ENCODE data around the gene EFCAB14. TPM values are rescaled to one million over a fixed set of nuclear protein-coding genes. Genes with fewer than 3 reads are reported as not detected.
"Not testable (repeated sequence)": the region's sequence is repeated elsewhere in the genome, so short reads cannot be mapped to it uniquely, and the experiment has no call there.

EFCAB14 gene
- total RNA-seq, 6 donors from 2014 or later: 100 to 171 (median 115) TPM

- no peaks in the 10 kb centered on the region for H3K27me3 ChIP-seq
- peaks cover 5 to 57% (median 13%) of the 10 kb centered on the region in 4 donors for H3K36me3 ChIP-seq
- ATAC-seq (ENCODE audit: low FRiP score in 2 of 2) (no peak), DNase-seq (no peak)
- no peak overlapping the region for H3K27ac ChIP-seq
- no peaks in the 10 kb centered on the region for H3K4me1 ChIP-seq
- WGBS, 2 donors: 75 to 91% methylated on average over 2 of the region's 2 CpGs
- no peak for TF ChIP-seq POLR2AphosphoS5 (IDR thresholded peaks at IDR 0.05)
- TF ChIP-seq POLR2A (IDR thresholded peaks at IDR 0.05): no peak
- TF ChIP-seq EP300 (IDR thresholded peaks at IDR 0.05): no peak
- no peak for TF ChIP-seq CTCF (IDR thresholded peaks at IDR 0.05)
- H3K9me3 ChIP-seq: no peaks in the 10 kb centered on the region
- no peak overlapping the region for H3K4me3 ChIP-seq
Observed at GRCh38 chr1:46659307-46659870, 59.5 kb downstream of the EFCAB14 start.

- TF ChIP-seq EP300 (IDR thresholded peaks at IDR 0.05) (no peak), CTCF (IDR thresholded peaks at IDR 0.05) (no peak), POLR2AphosphoS5 (IDR thresholded peaks at IDR 0.05) (no peak), POLR2A (IDR thresholded peaks at IDR 0.05) (no peak)
- Histone ChIP-seq H3K27ac (no peak overlapping the region), H3K4me1 (no peaks in the 10 kb centered on the region), H3K4me3 (no peak overlapping the region), H3K9me3 (no peaks in the 10 kb centered on the region), H3K27me3 (no peaks in the 10 kb centered on the region), H3K36me3 (peaks cover 4 to 57% (median 13%) of the 10 kb centered on the region in 4 donors)
- no peak for ATAC-seq (ENCODE audit: low FRiP score in 2 of 2)
- DNase-seq: no peak
- WGBS, 2 donors: 84 to 91% methylated on average over 1 of the region's 1 CpG
Observed at GRCh38 chr1:46657775-46658174, 61.1 kb downstream of the EFCAB14 start.

GRCh38 chr1:46656643-46657042 is 62.3 kb downstream of the EFCAB14 start:
- no peaks in the 10 kb centered on the region for H3K4me1 ChIP-seq
- TF ChIP-seq EP300 (IDR thresholded peaks at IDR 0.05) (no peak), CTCF (IDR thresholded peaks at IDR 0.05) (no peak), POLR2A (IDR thresholded peaks at IDR 0.05) (no peak), POLR2AphosphoS5 (IDR thresholded peaks at IDR 0.05) (no peak)
- DNase-seq (no peak), ATAC-seq (ENCODE audit: low FRiP score in 2 of 2) (no peak)
- peaks cover 4 to 67% (median 16%) of the 10 kb centered on the region in 4 donors for H3K36me3 ChIP-seq
- H3K27me3 ChIP-seq: no peaks in the 10 kb centered on the region
- WGBS, 2 donors: 85 to 89% methylated on average over 2 of the region's 2 CpGs
- no peak overlapping the region for H3K4me3 ChIP-seq
- H3K27ac ChIP-seq: no peak overlapping the region
- no peaks in the 10 kb centered on the region for H3K9me3 ChIP-seq

GRCh38 chr1:46655848-46656247 is 63.1 kb downstream of the EFCAB14 start:
- ATAC-seq (ENCODE audit: low FRiP score in 2 of 2): no peak

GRCh38 chr1:46654698-46655097 is 64.2 kb downstream of the EFCAB14 start:
- H3K36me3 ChIP-seq: peaks cover 4 to 76% (median 21%) of the 10 kb centered on the region in 4 donors
- ATAC-seq (ENCODE audit: low FRiP score in 2 of 2); DNase-seq; H3K27me3 ChIP-seq; H3K4me1 ChIP-seq; H3K4me3 ChIP-seq; H3K27ac ChIP-seq; H3K9me3 ChIP-seq: not testable (repeated sequence)
- 93 to 100% methylated on average over 2 of the region's 2 CpGs for WGBS, 2 donors

More at GRCh38 chr1:46655848-46656247, 63.1 kb downstream of the EFCAB14 start:
- H3K4me3 ChIP-seq: no peak overlapping the region
- peaks cover 4 to 67% (median 16%) of the 10 kb centered on the region in 4 donors for H3K36me3 ChIP-seq
- H3K4me1 ChIP-seq: no peaks in the 10 kb centered on the region
- DNase-seq: no peak
- H3K27me3 ChIP-seq: no peaks in the 10 kb centered on the region
- TF ChIP-seq POLR2AphosphoS5 (IDR thresholded peaks at IDR 0.05): no peak
- no peak for TF ChIP-seq EP300 (IDR thresholded peaks at IDR 0.05)
- no peak for TF ChIP-seq CTCF (IDR thresholded peaks at IDR 0.05)
- no peak for TF ChIP-seq POLR2A (IDR thresholded peaks at IDR 0.05)
- no peak overlapping the region for H3K27ac ChIP-seq
- H3K9me3 ChIP-seq: no peaks in the 10 kb centered on the region

Data from upper lobe of left lung (tissue), 6 donors.